ENCODE data around the gene LRP1. TPM values are rescaled to one million over a fixed set of nuclear protein-coding genes. Genes with fewer than 3 reads are reported as not detected.

The LRP1 gene
- total and polyA plus RNA-seq, 2 of the 13 experiments (the other 11 are each of a cell fraction or from before 2014, with no cell fraction given): 14.7 to 30.8 TPM

GRCh38 chr12:57127726-57128518 is at the start of gene LRP1 (continued):
- TF ChIP-seq ZNF788 (CRISPR knock-in tag; IDR thresholded peaks at IDR 0.05; ENCODE audit: borderline replicate concordance) (peak; percentile 44; the same call in 1 of the 2 replicates), GMEB1 (CRISPR knock-in tag; IDR thresholded peaks at IDR 0.05; ENCODE audit: borderline replicate concordance) (peak; percentile 66; the same call in 1 of the 2 replicates), TARDBP (CRISPR knock-in tag; IDR thresholded peaks at IDR 0.05) (peak; percentile 9; the same call in 1 of the 2 replicates), HMGA1 (CRISPR knock-in tag; conservative IDR thresholded peaks at IDR 0.05) (no peak), ZNF781 (CRISPR knock-in tag; IDR thresholded peaks at IDR 0.05; ENCODE audit: borderline replicate concordance, not compliant biosample characterization) (no peak), MLLT10 (CRISPR knock-in tag; IDR thresholded peaks at IDR 0.05) (no peak), KDM5A (IDR thresholded peaks at IDR 0.05; ENCODE audit: borderline replicate concordance, low read length) (peak; percentile 75; the same call in 1 of the 2 replicates), FOSL2 (CRISPR knock-in tag; IDR thresholded peaks at IDR 0.05) (peak; percentile 5; the same call in 1 of the 2 replicates)
- TF ChIP-seq, protein P1, sequence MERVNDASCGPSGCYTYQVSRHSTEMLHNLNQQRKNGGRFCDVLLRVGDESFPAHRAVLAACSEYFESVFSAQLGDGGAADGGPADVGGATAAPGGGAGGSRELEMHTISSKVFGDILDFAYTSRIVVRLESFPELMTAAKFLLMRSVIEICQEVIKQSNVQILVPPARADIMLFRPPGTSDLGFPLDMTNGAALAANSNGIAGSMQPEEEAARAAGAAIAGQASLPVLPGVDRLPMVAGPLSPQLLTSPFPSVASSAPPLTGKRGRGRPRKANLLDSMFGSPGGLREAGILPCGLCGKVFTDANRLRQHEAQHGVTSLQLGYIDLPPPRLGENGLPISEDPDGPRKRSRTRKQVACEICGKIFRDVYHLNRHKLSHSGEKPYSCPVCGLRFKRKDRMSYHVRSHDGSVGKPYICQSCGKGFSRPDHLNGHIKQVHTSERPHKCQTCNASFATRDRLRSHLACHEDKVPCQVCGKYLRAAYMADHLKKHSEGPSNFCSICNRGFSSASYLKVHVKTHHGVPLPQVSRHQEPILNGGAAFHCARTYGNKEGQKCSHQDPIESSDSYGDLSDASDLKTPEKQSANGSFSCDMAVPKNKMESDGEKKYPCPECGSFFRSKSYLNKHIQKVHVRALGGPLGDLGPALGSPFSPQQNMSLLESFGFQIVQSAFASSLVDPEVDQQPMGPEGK (CRISPR knock-in tag; IDR thresholded peaks at IDR 0.05): peak; percentile 84; the same call in 1 of the 2 replicates
- TF ChIP-seq, protein P2, sequence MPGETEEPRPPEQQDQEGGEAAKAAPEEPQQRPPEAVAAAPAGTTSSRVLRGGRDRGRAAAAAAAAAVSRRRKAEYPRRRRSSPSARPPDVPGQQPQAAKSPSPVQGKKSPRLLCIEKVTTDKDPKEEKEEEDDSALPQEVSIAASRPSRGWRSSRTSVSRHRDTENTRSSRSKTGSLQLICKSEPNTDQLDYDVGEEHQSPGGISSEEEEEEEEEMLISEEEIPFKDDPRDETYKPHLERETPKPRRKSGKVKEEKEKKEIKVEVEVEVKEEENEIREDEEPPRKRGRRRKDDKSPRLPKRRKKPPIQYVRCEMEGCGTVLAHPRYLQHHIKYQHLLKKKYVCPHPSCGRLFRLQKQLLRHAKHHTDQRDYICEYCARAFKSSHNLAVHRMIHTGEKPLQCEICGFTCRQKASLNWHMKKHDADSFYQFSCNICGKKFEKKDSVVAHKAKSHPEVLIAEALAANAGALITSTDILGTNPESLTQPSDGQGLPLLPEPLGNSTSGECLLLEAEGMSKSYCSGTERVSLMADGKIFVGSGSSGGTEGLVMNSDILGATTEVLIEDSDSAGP (CRISPR knock-in tag; IDR thresholded peaks at IDR 0.05; ENCODE audit: borderline replicate concordance): peak; percentile 28; the same call in 1 of the 2 replicates
- TF ChIP-seq, protein P3, sequence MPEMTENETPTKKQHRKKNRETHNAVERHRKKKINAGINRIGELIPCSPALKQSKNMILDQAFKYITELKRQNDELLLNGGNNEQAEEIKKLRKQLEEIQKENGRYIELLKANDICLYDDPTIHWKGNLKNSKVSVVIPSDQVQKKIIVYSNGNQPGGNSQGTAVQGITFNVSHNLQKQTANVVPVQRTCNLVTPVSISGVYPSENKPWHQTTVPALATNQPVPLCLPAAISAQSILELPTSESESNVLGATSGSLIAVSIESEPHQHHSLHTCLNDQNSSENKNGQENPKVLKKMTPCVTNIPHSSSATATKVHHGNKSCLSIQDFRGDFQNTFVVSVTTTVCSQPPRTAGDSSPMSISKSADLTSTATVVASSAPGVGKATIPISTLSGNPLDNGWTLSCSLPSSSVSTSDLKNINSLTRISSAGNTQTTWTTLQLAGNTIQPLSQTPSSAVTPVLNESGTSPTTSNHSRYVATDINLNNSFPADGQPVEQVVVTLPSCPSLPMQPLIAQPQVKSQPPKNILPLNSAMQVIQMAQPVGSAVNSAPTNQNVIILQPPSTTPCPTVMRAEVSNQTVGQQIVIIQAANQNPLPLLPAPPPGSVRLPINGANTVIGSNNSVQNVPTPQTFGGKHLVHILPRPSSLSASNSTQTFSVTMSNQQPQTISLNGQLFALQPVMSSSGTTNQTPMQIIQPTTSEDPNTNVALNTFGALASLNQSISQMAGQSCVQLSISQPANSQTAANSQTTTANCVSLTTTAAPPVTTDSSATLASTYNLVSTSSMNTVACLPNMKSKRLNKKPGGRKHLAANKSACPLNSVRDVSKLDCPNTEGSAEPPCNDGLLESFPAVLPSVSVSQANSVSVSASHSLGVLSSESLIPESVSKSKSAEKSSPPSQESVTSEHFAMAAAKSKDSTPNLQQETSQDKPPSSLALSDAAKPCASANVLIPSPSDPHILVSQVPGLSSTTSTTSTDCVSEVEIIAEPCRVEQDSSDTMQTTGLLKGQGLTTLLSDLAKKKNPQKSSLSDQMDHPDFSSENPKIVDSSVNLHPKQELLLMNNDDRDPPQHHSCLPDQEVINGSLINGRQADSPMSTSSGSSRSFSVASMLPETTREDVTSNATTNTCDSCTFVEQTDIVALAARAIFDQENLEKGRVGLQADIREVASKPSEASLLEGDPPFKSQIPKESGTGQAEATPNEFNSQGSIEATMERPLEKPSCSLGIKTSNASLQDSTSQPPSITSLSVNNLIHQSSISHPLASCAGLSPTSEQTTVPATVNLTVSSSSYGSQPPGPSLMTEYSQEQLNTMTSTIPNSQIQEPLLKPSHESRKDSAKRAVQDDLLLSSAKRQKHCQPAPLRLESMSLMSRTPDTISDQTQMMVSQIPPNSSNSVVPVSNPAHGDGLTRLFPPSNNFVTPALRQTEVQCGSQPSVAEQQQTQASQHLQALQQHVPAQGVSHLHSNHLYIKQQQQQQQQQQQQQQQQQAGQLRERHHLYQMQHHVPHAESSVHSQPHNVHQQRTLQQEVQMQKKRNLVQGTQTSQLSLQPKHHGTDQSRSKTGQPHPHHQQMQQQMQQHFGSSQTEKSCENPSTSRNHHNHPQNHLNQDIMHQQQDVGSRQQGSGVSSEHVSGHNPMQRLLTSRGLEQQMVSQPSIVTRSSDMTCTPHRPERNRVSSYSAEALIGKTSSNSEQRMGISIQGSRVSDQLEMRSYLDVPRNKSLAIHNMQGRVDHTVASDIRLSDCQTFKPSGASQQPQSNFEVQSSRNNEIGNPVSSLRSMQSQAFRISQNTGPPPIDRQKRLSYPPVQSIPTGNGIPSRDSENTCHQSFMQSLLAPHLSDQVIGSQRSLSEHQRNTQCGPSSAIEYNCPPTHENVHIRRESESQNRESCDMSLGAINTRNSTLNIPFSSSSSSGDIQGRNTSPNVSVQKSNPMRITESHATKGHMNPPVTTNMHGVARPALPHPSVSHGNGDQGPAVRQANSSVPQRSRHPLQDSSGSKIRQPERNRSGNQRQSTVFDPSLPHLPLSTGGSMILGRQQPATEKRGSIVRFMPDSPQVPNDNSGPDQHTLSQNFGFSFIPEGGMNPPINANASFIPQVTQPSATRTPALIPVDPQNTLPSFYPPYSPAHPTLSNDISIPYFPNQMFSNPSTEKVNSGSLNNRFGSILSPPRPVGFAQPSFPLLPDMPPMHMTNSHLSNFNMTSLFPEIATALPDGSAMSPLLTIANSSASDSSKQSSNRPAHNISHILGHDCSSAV (CRISPR knock-in tag; IDR thresholded peaks at IDR 0.05; ENCODE audit: borderline replicate concordance): no peak

Data from HepG2 (cell line).